Dermis blood vessel endothelial cell (primary cell): ENCODE data around the gene RORB. TPM values are rescaled to one million over a fixed set of nuclear protein-coding genes. Genes with fewer than 3 reads are reported as not detected.

Experiments
- DNase-seq: peaks from one replicate; pipeline ENCODE4 v3.0.0; 2010
- total RNA-seq: library from RNA; depleted of rRNA; stranded (reverse); fragments of >200 nt; gene quantifications from 2 replicates; pipeline ENCODE4 v1.2.3, GENCODE V29; 2014

RORB gene
- total RNA-seq, 1 donor from 2014 or later = under 0.01 TPM

- DNase-seq = no peak
Measured at GRCh38 chr9:74721696-74722660, 224.8 kb downstream of the RORB start.

DNA sequence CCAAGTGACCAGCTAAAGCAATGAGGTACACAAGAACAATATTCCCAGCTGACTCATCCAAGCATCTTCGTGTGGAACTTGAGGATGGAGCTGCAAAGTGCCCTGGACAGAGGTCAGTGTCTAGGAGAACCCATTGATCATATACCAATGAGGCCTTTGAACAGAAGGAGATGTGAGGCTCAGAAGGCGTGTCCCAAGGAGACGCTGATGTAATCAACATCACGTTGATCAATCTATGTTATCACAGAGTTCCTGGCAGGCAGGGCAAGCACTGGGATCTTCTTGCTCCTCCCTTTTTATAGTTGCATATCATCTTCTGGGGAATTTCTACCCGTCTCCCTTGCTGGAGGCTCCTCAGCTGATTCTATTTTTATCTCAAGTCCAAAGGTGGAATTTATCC lies 227.2 kb downstream of the RORB start:
- DNase-seq = no peak

DNA sequence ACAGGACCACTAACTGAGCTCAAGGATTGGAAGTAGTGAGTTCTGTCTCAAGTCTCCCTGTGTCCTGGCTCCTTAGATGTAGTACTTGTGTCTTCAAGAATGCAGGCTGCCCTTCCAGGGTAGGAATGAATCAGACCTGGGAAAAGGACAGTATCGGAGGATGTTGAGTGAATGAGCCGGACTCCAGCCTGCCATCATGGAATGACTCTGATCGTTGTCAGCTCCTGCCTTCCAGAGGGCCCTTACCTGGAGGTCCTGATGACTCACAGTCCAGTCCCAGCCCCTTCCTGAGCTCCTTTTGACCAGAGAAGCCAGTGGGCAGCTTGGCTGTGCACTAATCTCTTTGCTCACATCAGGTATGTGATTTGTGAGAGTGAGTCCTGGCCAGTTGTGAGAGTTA lies 229.4 kb downstream of the RORB start:
- DNase-seq = no peak

DNA sequence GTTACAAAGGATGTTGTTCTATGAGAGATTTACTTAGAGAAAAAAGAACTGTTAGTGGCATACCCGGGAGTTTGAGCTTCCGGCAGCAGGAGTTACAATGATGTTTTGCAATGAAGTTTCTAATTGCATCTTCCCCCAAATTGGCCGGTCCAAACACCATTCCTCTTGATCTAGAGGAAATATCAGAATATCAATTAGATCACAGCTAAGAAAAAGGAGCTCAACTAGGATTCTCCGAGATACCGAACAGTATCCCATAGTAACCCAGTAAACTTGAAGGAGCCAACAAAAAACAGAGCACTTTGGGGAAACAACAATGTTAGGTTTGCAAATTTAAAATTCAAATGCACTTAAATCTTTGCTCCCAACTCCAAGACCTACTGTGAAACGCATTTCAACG lies 231.0 kb downstream of the RORB start:
- no peak for DNase-seq

DNA sequence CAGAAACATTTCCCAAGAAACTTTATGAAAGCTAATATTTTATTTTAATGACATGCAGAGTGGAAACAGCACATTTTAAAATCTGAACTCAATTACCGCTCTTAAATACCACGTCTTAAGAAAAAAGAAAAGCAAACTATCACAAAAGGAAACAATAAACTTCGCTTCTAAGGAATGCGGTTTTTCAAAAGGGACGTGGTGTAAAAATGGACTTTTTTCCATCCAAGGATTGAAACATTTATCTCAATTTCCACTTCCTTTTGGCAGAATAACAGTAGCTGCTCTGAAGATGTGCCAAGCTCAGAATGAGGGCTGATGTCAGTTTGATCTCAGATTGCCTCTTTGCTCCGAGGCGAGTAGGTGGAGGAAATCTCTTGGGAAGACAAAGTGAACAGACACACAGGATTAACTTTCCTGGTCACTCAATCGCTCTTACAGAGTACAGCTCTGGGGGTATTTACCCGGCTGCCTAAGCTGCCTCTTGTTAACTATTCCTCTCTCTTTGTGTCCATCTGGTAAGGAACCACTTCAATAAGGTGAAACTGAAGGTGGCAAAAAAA lies 232.1 kb downstream of the RORB start:
- no peak for DNase-seq

- DNase-seq = no peak
Measured at GRCh38 chr9:74735761-74736160, 238.6 kb downstream of the RORB start.

- DNase-seq = no peak
Measured at GRCh38 chr9:74736646-74737045, 239.5 kb downstream of the RORB start.

- no peak for DNase-seq
Measured at GRCh38 chr9:74742191-74742790, 245.2 kb downstream of the RORB start.
